SK-N-SH (cell line): ENCODE data around the gene RPH3AL. TPM values are rescaled to one million over a fixed set of nuclear protein-coding genes. Genes with fewer than 3 reads are reported as not detected.

Experiments used
- CTCF ChIA-PET: fragments of 300-600, 350-600 bp; formaldehyde crosslinking; extraction: SDS; loops from one replicate; lab custom pipeline; 2021; lab: Yijun Ruan, JAX
- POLR2A ChIA-PET: fragments of 350-600 bp; sonication (Branson Sonifier 250); formaldehyde crosslinking; extraction: SDS; loops from one replicate; lab custom pipeline; 2020; ENCODE audit warnings: antibody characterized with exemption, inconsistent platforms; lab: Yijun Ruan, JAX
- DNase-seq: peaks from one replicate; pipeline ENCODE4 v3.0.0; 2012
- H2AFZ ChIP-seq: fragments of 200-600 bp; sonication (generic); 2 replicates; pipeline ENCODE4 v1.8.1; 2016; ENCODE audit warnings: antibody characterized with exemption, mild to moderate bottlenecking, low read depth
- H3F3A ChIP-seq: fragments of 200-600 bp; sonication (generic); replicated peaks from 2 replicates; pipeline ENCODE3; 2016; ENCODE audit warnings: antibody characterized with exemption, mild to moderate bottlenecking; ENCODE audit not compliant: insufficient read depth
- H3K27ac ChIP-seq, 2 experiments: fragments of 200-500 bp in 1 of 2; fragments of 200-600 bp in 1 of 2; sonication (Bioruptor generic) in 1 of 2; sonication (generic), shearing (Covaris generic) in 1 of 2; 2 replicates each; pipeline versions ENCODE4 v1.5.1 to v1.6.1; 2014 to 2016; ENCODE audit warnings: low read depth in 2 of 2, inconsistent platforms in 1 of 2, low read length in 1 of 2, mild to moderate bottlenecking in 1 of 2, mixed read lengths in 1 of 2
- H3K27me3 ChIP-seq: fragments of 200-600 bp; sonication (generic), shearing (Covaris generic); 2 replicates; pipeline ENCODE4 v1.6.1; 2016; ENCODE audit warnings: mixed run types; ENCODE audit not compliant: insufficient read depth
- H3K36me3 ChIP-seq, 2 experiments: fragments of 200-500 bp in 1 of 2; fragments of 200-600 bp in 1 of 2; sonication (Bioruptor generic) in 1 of 2; sonication (generic) in 1 of 2; replicated peaks in 1 of 2; 2 replicates each; pipeline versions ENCODE3 to v1.5.1; 2014 to 2016; ENCODE audit warnings: low read length in 1 of 2, mild to moderate bottlenecking in 1 of 2; ENCODE audit not compliant: insufficient read depth in 2 of 2, control insufficient read depth in 1 of 2
- H3K4me1 ChIP-seq, 2 experiments: fragments of 200-500 bp in 1 of 2; fragments of 200-600 bp in 1 of 2; sonication (Bioruptor generic) in 1 of 2; sonication (generic), shearing (Covaris generic) in 1 of 2; 2 replicates each; pipeline versions ENCODE4 v1.5.1 to v1.6.1; 2014 to 2016; ENCODE audit warnings: low read depth in 1 of 2, low read length in 1 of 2, mixed run types in 1 of 2; ENCODE audit not compliant: insufficient read depth in 2 of 2, control insufficient read depth in 1 of 2
- H3K4me2 ChIP-seq: fragments of 200-600 bp; sonication (generic), shearing (Covaris generic); 2 replicates; pipeline ENCODE4 v1.6.1; 2017; ENCODE audit warnings: mixed run types
- H3K4me3 ChIP-seq, 2 experiments: fragments of 200-500 bp in 1 of 2; fragments of 200-600 bp in 1 of 2; sonication (Bioruptor generic) in 1 of 2; sonication (generic), shearing (Covaris generic) in 1 of 2; 2 replicates each; pipeline versions ENCODE4 v1.5.1 to v1.8.1; 2014 to 2016; ENCODE audit warnings: low read depth in 2 of 2, inconsistent platforms in 1 of 2, low read length in 1 of 2, mild to moderate bottlenecking in 1 of 2, mixed read lengths in 1 of 2, moderate library complexity in 1 of 2
- H3K79me2 ChIP-seq: fragments of 200-600 bp; sonication (generic); 2 replicates; pipeline ENCODE4 v1.8.1; 2017; ENCODE audit warnings: mild to moderate bottlenecking; ENCODE audit not compliant: insufficient read depth
- H3K9ac ChIP-seq: fragments of 200-600 bp; sonication (generic); 2 replicates; pipeline ENCODE4 v1.6.1; 2017; ENCODE audit warnings: mixed run types
- H3K9me2 ChIP-seq: fragments of 200-600 bp; sonication (generic); 2 replicates; pipeline ENCODE4 v1.6.1; 2017; ENCODE audit warnings: mixed run types
- H3K9me3 ChIP-seq: fragments of 200-600 bp; sonication (generic); 2 replicates; pipeline ENCODE4 v1.6.1; 2017; ENCODE audit warnings: mixed run types, mild to moderate bottlenecking, moderate library complexity
- H4K20me1 ChIP-seq: fragments of 200-600 bp; sonication (generic); 2 replicates; pipeline ENCODE4 v1.6.1; 2017; ENCODE audit warnings: mild to moderate bottlenecking, mixed run types; ENCODE audit not compliant: insufficient read depth
- ELF1 ChIP-seq: IDR thresholded peaks from 2 replicates; pipeline ENCODE4 v1.4.0; 2012
- EP300 ChIP-seq, 2 experiments: IDR thresholded peaks; 2 replicates each; pipeline versions ENCODE4 v1.4.0 to v1.6.1; 2012; ENCODE audit warnings: borderline replicate concordance in 1 of 2, low read depth in 1 of 2, low read length in 1 of 2
- FOSL2 ChIP-seq: IDR thresholded peaks from 2 replicates; pipeline ENCODE4 v1.4.0; 2012; ENCODE audit warnings: low read depth, mild to moderate bottlenecking, moderate library complexity, borderline replicate concordance
- GABPA ChIP-seq: IDR thresholded peaks from 2 replicates; pipeline ENCODE4 v1.4.0; 2012; ENCODE audit warnings: low read depth, mild to moderate bottlenecking
- GATA2 ChIP-seq: sonication (generic); formaldehyde crosslinking; IDR thresholded peaks from 2 replicates; pipeline ENCODE4 v1.5.0; 2020; ENCODE audit warnings: mild to moderate bottlenecking, missing genetic modification reagents
- NFIC ChIP-seq: IDR thresholded peaks from 2 replicates; pipeline ENCODE4 v1.4.0; 2012; ENCODE audit warnings: borderline replicate concordance
- NRF1 ChIP-seq: IDR thresholded peaks from 2 replicates; pipeline ENCODE4 v1.6.1; 2012; ENCODE audit warnings: low read depth, mild to moderate bottlenecking, low read length
- POLR2AphosphoS5 ChIP-seq: IDR thresholded peaks from 2 replicates; pipeline ENCODE4 v1.6.1; 2012; ENCODE audit warnings: low read depth, low read length
- RFX5 ChIP-seq: IDR thresholded peaks from 2 replicates; pipeline ENCODE4 v1.6.1; 2012; ENCODE audit warnings: mild to moderate bottlenecking, improper control_type of control experiment, low read length
- RXRA ChIP-seq: IDR thresholded peaks from 2 replicates; pipeline ENCODE4 v1.4.0; 2012; ENCODE audit warnings: low read depth, mild to moderate bottlenecking, borderline replicate concordance
- SMC3 ChIP-seq: IDR thresholded peaks from 2 replicates; pipeline ENCODE4 v1.6.1; 2012; ENCODE audit warnings: low read depth, low read length, improper control_type of control experiment
- TAF1 ChIP-seq: IDR thresholded peaks from 2 replicates; pipeline ENCODE4 v1.6.1; 2012; ENCODE audit warnings: low read depth, mild to moderate bottlenecking, low read length, moderate library complexity, borderline replicate concordance
- TCF12 ChIP-seq: IDR thresholded peaks from 2 replicates; pipeline ENCODE4 v1.4.0; 2012
- YY1 ChIP-seq: IDR thresholded peaks from 2 replicates; pipeline ENCODE4 v1.4.0; 2012; ENCODE audit warnings: low read depth, mild to moderate bottlenecking
- WGBS: methylation state at CpG from one replicate; pipeline ENCODE4 v1.1.6; 2017; ENCODE audit warnings: low lambda C conversion rate; 5-methylcytosine and 5-hydroxymethylcytosine counted together
- polyA plus RNA-seq, 3 experiments: library from polyadenylated mRNA; depleted of rRNA; stranded (reverse); fragments of >200 nt; gene quantifications; 2 replicates each; pipeline ENCODE4 v1.2.3, GENCODE V29; 2012
- TF ChIP-seq, protein P1 (sequence below): IDR thresholded peaks from 2 replicates; pipeline ENCODE4 v1.4.0; 2012; ENCODE audit warnings: low read depth, borderline replicate concordance
- TF ChIP-seq, protein P2 (sequence below): fragments of 150-350 bp; IDR thresholded peaks from 2 replicates; pipeline ENCODE4 v1.6.1; 2017; ENCODE audit warnings: antibody characterized with exemption, low read length, low read depth, borderline replicate concordance
- TF ChIP-seq, protein P3 (sequence below): fragments of 200-600 bp; sonication (generic); IDR thresholded peaks from 2 replicates; pipeline ENCODE4 v1.6.1; 2017; ENCODE audit warnings: antibody characterized with exemption, mild to moderate bottlenecking, moderate library complexity
- TF ChIP-seq, protein P4 (sequence below): IDR thresholded peaks from 2 replicates; pipeline ENCODE4 v1.4.0; 2012; ENCODE audit warnings: low read depth, borderline replicate concordance
- TF ChIP-seq, protein P5 (sequence below): IDR thresholded peaks from 2 replicates; pipeline ENCODE4; 2012

RPH3AL gene
- polyA plus RNA-seq, 1 of the 3 experiments (the other 2 are of a cell fraction) = 2.9 TPM

DNA sequence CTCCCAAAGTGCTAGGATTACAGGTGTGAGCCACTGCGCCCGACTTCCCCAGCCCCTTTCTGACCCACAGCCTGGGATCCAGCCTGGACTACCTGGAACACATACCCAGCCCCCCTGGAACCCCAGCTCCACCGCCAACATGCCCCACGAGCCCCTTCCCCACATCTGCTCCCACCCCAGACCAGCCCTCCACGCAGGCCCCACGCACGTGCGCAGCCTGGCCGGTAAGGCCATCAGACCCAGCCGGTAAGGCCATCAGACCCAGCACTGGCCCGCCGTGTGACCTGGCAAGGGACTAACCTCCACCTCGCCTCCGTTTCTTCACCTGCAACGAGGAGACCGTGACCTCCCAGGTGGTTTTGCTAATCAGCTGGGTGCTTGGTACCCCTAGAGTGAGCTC is 46.5 kb downstream of the RPH3AL start (continued):
- TF ChIP-seq, protein P1, sequence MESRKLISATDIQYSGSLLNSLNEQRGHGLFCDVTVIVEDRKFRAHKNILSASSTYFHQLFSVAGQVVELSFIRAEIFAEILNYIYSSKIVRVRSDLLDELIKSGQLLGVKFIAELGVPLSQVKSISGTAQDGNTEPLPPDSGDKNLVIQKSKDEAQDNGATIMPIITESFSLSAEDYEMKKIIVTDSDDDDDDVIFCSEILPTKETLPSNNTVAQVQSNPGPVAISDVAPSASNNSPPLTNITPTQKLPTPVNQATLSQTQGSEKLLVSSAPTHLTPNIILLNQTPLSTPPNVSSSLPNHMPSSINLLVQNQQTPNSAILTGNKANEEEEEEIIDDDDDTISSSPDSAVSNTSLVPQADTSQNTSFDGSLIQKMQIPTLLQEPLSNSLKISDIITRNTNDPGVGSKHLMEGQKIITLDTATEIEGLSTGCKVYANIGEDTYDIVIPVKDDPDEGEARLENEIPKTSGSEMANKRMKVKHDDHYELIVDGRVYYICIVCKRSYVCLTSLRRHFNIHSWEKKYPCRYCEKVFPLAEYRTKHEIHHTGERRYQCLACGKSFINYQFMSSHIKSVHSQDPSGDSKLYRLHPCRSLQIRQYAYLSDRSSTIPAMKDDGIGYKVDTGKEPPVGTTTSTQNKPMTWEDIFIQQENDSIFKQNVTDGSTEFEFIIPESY = no peak
- TF ChIP-seq RFX5 (no peak), GABPA (no peak), POLR2AphosphoS5 (no peak), ELF1 (no peak), NRF1 (no peak), GATA2 (CRISPR knock-in tag) (no peak), RXRA (no peak), FOSL2 (no peak)
- TF ChIP-seq, protein P2, sequence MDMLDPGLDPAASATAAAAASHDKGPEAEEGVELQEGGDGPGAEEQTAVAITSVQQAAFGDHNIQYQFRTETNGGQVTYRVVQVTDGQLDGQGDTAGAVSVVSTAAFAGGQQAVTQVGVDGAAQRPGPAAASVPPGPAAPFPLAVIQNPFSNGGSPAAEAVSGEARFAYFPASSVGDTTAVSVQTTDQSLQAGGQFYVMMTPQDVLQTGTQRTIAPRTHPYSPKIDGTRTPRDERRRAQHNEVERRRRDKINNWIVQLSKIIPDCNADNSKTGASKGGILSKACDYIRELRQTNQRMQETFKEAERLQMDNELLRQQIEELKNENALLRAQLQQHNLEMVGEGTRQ = no peak
- TF ChIP-seq, protein P3, sequence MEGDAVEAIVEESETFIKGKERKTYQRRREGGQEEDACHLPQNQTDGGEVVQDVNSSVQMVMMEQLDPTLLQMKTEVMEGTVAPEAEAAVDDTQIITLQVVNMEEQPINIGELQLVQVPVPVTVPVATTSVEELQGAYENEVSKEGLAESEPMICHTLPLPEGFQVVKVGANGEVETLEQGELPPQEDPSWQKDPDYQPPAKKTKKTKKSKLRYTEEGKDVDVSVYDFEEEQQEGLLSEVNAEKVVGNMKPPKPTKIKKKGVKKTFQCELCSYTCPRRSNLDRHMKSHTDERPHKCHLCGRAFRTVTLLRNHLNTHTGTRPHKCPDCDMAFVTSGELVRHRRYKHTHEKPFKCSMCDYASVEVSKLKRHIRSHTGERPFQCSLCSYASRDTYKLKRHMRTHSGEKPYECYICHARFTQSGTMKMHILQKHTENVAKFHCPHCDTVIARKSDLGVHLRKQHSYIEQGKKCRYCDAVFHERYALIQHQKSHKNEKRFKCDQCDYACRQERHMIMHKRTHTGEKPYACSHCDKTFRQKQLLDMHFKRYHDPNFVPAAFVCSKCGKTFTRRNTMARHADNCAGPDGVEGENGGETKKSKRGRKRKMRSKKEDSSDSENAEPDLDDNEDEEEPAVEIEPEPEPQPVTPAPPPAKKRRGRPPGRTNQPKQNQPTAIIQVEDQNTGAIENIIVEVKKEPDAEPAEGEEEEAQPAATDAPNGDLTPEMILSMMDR = no peak

DNA sequence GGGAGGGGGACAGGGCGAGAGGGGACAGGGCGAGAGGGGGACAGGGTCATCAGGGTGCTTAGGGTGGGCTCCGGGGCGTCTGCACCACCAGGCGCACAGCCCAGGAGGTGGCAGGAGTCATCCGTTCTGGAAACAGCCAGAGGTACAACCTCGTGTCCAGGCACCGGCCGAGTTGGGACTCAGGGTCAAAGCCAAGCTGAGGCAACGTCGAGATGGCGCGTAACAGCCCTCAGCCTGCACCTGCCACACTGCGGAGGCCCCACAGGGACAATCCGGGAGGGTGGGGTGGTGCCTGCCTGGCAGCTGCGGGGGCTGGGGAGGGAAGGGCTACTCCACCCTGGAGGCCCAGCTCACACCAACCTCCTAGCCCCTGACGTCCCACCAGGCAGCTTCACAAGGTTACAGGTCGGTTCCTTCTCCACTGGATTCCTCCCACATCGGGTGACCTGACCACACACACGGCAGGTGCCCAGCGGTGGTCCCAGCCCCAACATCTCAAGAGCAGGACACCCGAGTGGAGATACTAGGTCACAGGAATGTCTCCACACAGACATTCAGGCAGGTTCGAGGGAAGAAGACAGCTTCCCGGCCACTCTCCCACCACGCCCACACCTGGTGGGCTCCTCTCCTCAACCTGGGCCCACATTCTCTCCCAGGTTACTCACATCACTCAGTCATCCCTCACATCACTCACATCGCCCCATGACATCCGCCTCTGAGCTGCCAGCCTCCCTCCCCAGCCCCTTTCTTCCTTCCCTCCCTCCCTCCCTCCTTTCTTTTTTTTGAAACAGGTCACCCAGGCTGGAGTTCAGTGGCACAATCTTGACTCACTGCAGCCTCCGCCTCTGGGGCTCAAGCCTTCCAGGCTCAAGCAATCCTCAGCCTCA is 47.3 kb downstream of the RPH3AL start:
- H3F3A ChIP-seq = no peaks in the 10 kb centered on the region
- peaks cover 0 to 28% of the 10 kb centered on the region in 2 experiments; a peak in 1 of 4 replicates for H3K4me1 ChIP-seq
- CTCF ChIA-PET = interaction anchor here (1.2 to 2.0 kb wide), 2 partner anchors 81 to 161 kb away, joined by 3 to 5 read pairs; no protein-coding TSS in a partner anchor
- no peak overlapping the region for H2AFZ ChIP-seq
- 83% methylated on average over 18 of the region's 28 CpGs for WGBS
- H4K20me1 ChIP-seq = no peaks in the 10 kb centered on the region
- no peaks in the 10 kb centered on the region for H3K9me2 ChIP-seq
- no peak for DNase-seq
- POLR2A ChIA-PET = no interaction called here
- H3K79me2 ChIP-seq = no peaks in the 10 kb centered on the region
- H3K4me3 ChIP-seq = no peak overlapping the region
- no peak overlapping the region for H3K4me2 ChIP-seq
- no peak overlapping the region for H3K9ac ChIP-seq
- H3K27ac ChIP-seq = no peak overlapping the region
- no peaks in the 10 kb centered on the region for H3K27me3 ChIP-seq
- H3K36me3 ChIP-seq = no peaks in the 10 kb centered on the region
- no peaks in the 10 kb centered on the region for H3K9me3 ChIP-seq
- TF ChIP-seq YY1 = no peak
- TF ChIP-seq, protein P2 = no peak
- no peak for TF ChIP-seq NRF1
- no peak for TF ChIP-seq RXRA
- no peak for TF ChIP-seq EP300 (IDR thresholded peaks at IDR 0.05; ENCODE audit: borderline replicate concordance in 1 of 2, low read depth in 1 of 2, low read length in 1 of 2)
- no peak for TF ChIP-seq POLR2AphosphoS5
- no peak for TF ChIP-seq RFX5
- TF ChIP-seq, protein P4, sequence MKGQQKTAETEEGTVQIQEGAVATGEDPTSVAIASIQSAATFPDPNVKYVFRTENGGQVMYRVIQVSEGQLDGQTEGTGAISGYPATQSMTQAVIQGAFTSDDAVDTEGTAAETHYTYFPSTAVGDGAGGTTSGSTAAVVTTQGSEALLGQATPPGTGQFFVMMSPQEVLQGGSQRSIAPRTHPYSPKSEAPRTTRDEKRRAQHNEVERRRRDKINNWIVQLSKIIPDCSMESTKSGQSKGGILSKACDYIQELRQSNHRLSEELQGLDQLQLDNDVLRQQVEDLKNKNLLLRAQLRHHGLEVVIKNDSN = no peak
- TF ChIP-seq TAF1 = no peak
- no peak for TF ChIP-seq NFIC
- TF ChIP-seq, protein P5, sequence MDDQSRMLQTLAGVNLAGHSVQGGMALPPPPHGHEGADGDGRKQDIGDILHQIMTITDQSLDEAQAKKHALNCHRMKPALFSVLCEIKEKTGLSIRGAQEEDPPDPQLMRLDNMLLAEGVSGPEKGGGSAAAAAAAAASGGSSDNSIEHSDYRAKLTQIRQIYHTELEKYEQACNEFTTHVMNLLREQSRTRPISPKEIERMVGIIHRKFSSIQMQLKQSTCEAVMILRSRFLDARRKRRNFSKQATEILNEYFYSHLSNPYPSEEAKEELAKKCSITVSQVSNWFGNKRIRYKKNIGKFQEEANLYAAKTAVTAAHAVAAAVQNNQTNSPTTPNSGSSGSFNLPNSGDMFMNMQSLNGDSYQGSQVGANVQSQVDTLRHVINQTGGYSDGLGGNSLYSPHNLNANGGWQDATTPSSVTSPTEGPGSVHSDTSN = no peak
- no peak for TF ChIP-seq SMC3
- TF ChIP-seq, protein P3 = no peak
- no peak for TF ChIP-seq TCF12
